PC-9 (cell line): Measurements from ENCODE around the gene TMEM242.

Experiments used
- CTCF ChIP-seq: fragments of 200-600 bp; sonication (generic); conservative IDR thresholded peaks from 2 replicates; pipeline ENCODE4 v1.6.1; 2017; ENCODE audit warnings: mixed run types, antibody characterized with exemption, mild to moderate bottlenecking, moderate library complexity
- EZH2 ChIP-seq: fragments of 200-600 bp; sonication (generic); IDR thresholded peaks from 2 replicates; pipeline ENCODE4 v1.8.0; 2017; ENCODE audit warnings: antibody characterized with exemption, low read depth

DNA sequence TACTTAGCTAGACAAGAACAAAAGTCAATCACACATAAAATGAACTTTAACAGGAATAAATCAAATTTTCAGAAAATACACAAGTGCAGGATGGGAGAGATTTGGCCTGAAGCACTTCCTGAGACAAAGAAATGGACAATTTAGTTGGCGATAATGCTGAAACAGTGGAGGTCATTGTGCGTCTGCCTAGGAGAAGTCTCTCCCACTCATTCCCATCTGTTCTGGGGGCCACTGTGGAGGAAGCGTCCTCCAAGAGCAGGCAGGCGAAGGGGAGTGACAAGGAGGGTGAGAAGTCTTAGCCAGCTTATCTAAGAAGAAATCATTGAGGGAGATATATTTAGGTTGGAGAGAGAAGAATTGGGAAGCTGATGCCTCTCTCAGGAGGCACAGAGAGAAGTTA, 10.2 kb upstream of the TMEM242 start:
- TF ChIP-seq CTCF (no peak), EZH2 (no peak)
